H4 (cell line): ENCODE data around the gene SLC25A26. TPM values are rescaled to one million over a fixed set of nuclear protein-coding genes. Genes with fewer than 3 reads are reported as not detected.

Experiments used
- DNase-seq: peaks from one replicate; pipeline ENCODE4 v3.0.0-alpha.2; 2015; ENCODE audit warnings: low spot score
- total RNA-seq: library from RNA; depleted of rRNA; stranded (reverse); fragments of >200 nt; shearing (Covaris generic); gene quantifications from 2 replicates; pipeline ENCODE4 v1.2.3, GENCODE V29; 2014

The SLC25A26 gene
- total RNA-seq, 1 experiment from 2014 or later, result 24.4 TPM

GRCh38 chr3:66371432-66371831, 150.6 kb downstream of the SLC25A26 start:
- DNase-seq, result no peak

- no peak for DNase-seq
These were observed 152.0 kb downstream of the SLC25A26 start for GRCh38 chr3:66372681-66373350.

- DNase-seq, result no peak
These were observed 155.8 kb downstream of the SLC25A26 start for GRCh38 chr3:66376568-66376967.

GRCh38 chr3:66377800-66378199, 157.0 kb downstream of the SLC25A26 start:
- DNase-seq, result no peak

GRCh38 chr3:66378256-66378655, 157.5 kb downstream of the SLC25A26 start:
- no peak for DNase-seq

- no peak for DNase-seq
These were observed 158.8 kb downstream of the SLC25A26 start for GRCh38 chr3:66379565-66379964.

GRCh38 chr3:66380200-66380932, 159.6 kb downstream of the SLC25A26 start:
- no peak for DNase-seq

GRCh38 chr3:66381626-66382025, 160.8 kb downstream of the SLC25A26 start:
- DNase-seq, result no peak

- no peak for DNase-seq
These were observed 161.3 kb downstream of the SLC25A26 start for GRCh38 chr3:66382142-66382541.

GRCh38 chr3:66383023-66383422, 162.2 kb downstream of the SLC25A26 start:
- no peak for DNase-seq

GRCh38 chr3:66383998-66384745, 163.4 kb downstream of the SLC25A26 start:
- no peak for DNase-seq

- no peak for DNase-seq
These were observed 164.3 kb downstream of the SLC25A26 start for GRCh38 chr3:66385066-66385465.

- DNase-seq, result no peak
These were observed 165.5 kb downstream of the SLC25A26 start for GRCh38 chr3:66386011-66386924.

- DNase-seq, result peak; percentile 67
These were observed 166.3 kb downstream of the SLC25A26 start for GRCh38 chr3:66386925-66387650.

- no peak for DNase-seq
These were observed 169.2 kb downstream of the SLC25A26 start for GRCh38 chr3:66390013-66390412.

GRCh38 chr3:66392512-66392911, 171.7 kb downstream of the SLC25A26 start:
- DNase-seq, result no peak

GRCh38 chr3:66392966-66393332, 172.1 kb downstream of the SLC25A26 start:
- no peak for DNase-seq

- no peak for DNase-seq
These were observed 172.7 kb downstream of the SLC25A26 start for GRCh38 chr3:66393333-66394005.

- DNase-seq, result no peak
These were observed 173.4 kb downstream of the SLC25A26 start for GRCh38 chr3:66394019-66394752.
